IMR-90 (cell line): ENCODE data around the gene DEFB131B. TPM values are rescaled to one million over a fixed set of nuclear protein-coding genes. Genes with fewer than 3 reads are reported as not detected.

ENCODE experiments used
- ATAC-seq: fragments of 200-7000 bp; cut with Tn5 transposase; 2 replicates; pipeline ENCODE4 v1.9.1; 2020; ENCODE audit warnings: low read depth, mild to moderate bottlenecking, moderate library complexity
- BruUV-seq: library from RNA; stranded (reverse); fragments of 400-500 nt; replicated peaks from 2 replicates; lab custom pipeline; 2021; lab: Mats Ljungman, UMichigan
- CTCF ChIA-PET: fragments of 300-600 bp; formaldehyde crosslinking; extraction: SDS; loops from one replicate; lab custom pipeline; 2021; ENCODE audit warnings: antibody characterized with exemption; lab: Yijun Ruan, JAX
- POLR2A ChIA-PET: fragments of 300-600 bp; sonication (Branson Sonifier 250); formaldehyde crosslinking; loops from one replicate; lab custom pipeline; 2022; ENCODE audit warnings: antibody characterized with exemption; ENCODE audit not compliant: unreplicated experiment; lab: Charles Lee
- DNase-seq: peaks from one replicate; pipeline ENCODE4 v3.0.0; 2013
- H2AFZ ChIP-seq: replicated peaks from 2 replicates; pipeline ENCODE3; 2013; ENCODE audit warnings: low read length, mild to moderate bottlenecking; ENCODE audit not compliant: poor library complexity
- H2AK5ac ChIP-seq: 2 replicates; pipeline ENCODE4 v1.6.1; 2013; ENCODE audit warnings: low read depth, low read length, inconsistent platforms
- H2AK9ac ChIP-seq: replicated peaks from 2 replicates; pipeline ENCODE3; 2013; ENCODE audit warnings: mild to moderate bottlenecking, low read depth, low read length, moderate library complexity; ENCODE audit not compliant: poor library complexity
- H2BK120ac ChIP-seq: 2 replicates; pipeline ENCODE4 v1.6.1; 2013; ENCODE audit warnings: low read depth, low read length, inconsistent platforms
- H2BK15ac ChIP-seq: 3 replicates; pipeline ENCODE4 v1.6.1; 2013; ENCODE audit warnings: low read depth, low read length, inconsistent platforms
- H2BK20ac ChIP-seq: 2 replicates; pipeline ENCODE4 v1.6.1; 2013; ENCODE audit warnings: low read depth, mild to moderate bottlenecking, inconsistent platforms, low read length, moderate library complexity
- H2BK5ac ChIP-seq: 2 replicates; pipeline ENCODE4 v1.6.1; 2013; ENCODE audit warnings: mild to moderate bottlenecking, low read depth, low read length, inconsistent platforms; ENCODE audit not compliant: poor library complexity, severe bottlenecking
- H3K14ac ChIP-seq: replicated peaks from 2 replicates; pipeline ENCODE4 v1.6.1; 2013; ENCODE audit warnings: low read depth, low read length, inconsistent platforms
- H3K18ac ChIP-seq: 2 replicates; pipeline ENCODE4 v1.6.1; 2013; ENCODE audit warnings: low read depth, low read length, control low read depth
- H3K23ac ChIP-seq: 2 replicates; pipeline ENCODE4 v1.6.1; 2013; ENCODE audit warnings: low read depth, low read length, inconsistent platforms
- H3K27ac ChIP-seq: 2 replicates; pipeline ENCODE4 v1.5.1; 2013; ENCODE audit warnings: mild to moderate bottlenecking, control low read depth, low read length; ENCODE audit not compliant: insufficient read depth
- H3K27me3 ChIP-seq: 2 replicates; pipeline ENCODE4 v1.6.1; 2013; ENCODE audit warnings: low read length; ENCODE audit not compliant: control insufficient read depth, insufficient read depth
- H3K36me3 ChIP-seq: 2 replicates; pipeline ENCODE4 v1.6.1; 2013; ENCODE audit warnings: low read length, mixed read lengths; ENCODE audit not compliant: control insufficient read depth, insufficient read depth
- H3K4ac ChIP-seq: 2 replicates; pipeline ENCODE4 v1.6.1; 2013; ENCODE audit warnings: low read depth, low read length, inconsistent platforms
- H3K4me1 ChIP-seq: 2 replicates; pipeline ENCODE4 v1.6.1; 2013; ENCODE audit warnings: low read length, mixed read lengths; ENCODE audit not compliant: control insufficient read depth, insufficient read depth
- H3K4me2 ChIP-seq: 2 replicates; pipeline ENCODE4 v1.6.1; 2013; ENCODE audit warnings: low read depth, mild to moderate bottlenecking, control low read depth, low read length, moderate library complexity
- H3K4me3 ChIP-seq: 2 replicates; pipeline ENCODE4 v1.5.1; 2013; ENCODE audit warnings: low read depth, mild to moderate bottlenecking, control low read depth, low read length, moderate library complexity; ENCODE audit not compliant: insufficient read depth
- H3K56ac ChIP-seq: 2 replicates; pipeline ENCODE4 v1.6.1; 2013; ENCODE audit warnings: low read length, inconsistent platforms; ENCODE audit not compliant: insufficient read depth; ENCODE audit errors: extremely low read depth
- H3K79me1 ChIP-seq, 2 experiments: 2 replicates each; pipeline ENCODE4 v1.6.1; 2013; ENCODE audit warnings: low read length in 2 of 2, inconsistent platforms in 1 of 2, low read depth in 1 of 2
- H3K9ac ChIP-seq: 2 replicates; pipeline ENCODE4 v1.6.1; 2013; ENCODE audit warnings: low read depth, low read length, control low read depth
- H3K9me1 ChIP-seq: 2 replicates; pipeline ENCODE4 v1.6.1; 2013; ENCODE audit warnings: low read length, inconsistent platforms; ENCODE audit not compliant: insufficient read depth
- H3K9me3 ChIP-seq: 2 replicates; pipeline ENCODE4 v1.6.1; 2013; ENCODE audit warnings: low read length; ENCODE audit not compliant: control insufficient read depth, insufficient read depth
- H4K20me1 ChIP-seq: 2 replicates; pipeline ENCODE4 v1.6.1; 2013; ENCODE audit warnings: low read length, inconsistent platforms; ENCODE audit not compliant: insufficient read depth
- H4K5ac ChIP-seq: 2 replicates; pipeline ENCODE4 v1.6.1; 2013; ENCODE audit warnings: mild to moderate bottlenecking, low read depth, low read length, control low read depth
- H4K8ac ChIP-seq, 2 experiments: 2 replicates each; pipeline ENCODE4 v1.6.1; 2013; ENCODE audit warnings: low read depth in 2 of 2, low read length in 2 of 2, control low read depth in 1 of 2, inconsistent platforms in 1 of 2
- H4K91ac ChIP-seq: 2 replicates; pipeline ENCODE4 v1.6.1; 2013; ENCODE audit warnings: low read depth, low read length, inconsistent platforms; ENCODE audit not compliant: insufficient read depth
- BHLHE40 ChIP-seq: fragments of 150-350 bp; IDR thresholded peaks from 2 replicates; pipeline ENCODE4 v1.6.1; 2016; ENCODE audit warnings: mild to moderate bottlenecking, low read depth, low read length
- CHD1 ChIP-seq: IDR thresholded peaks from 2 replicates; pipeline ENCODE4 v1.6.1; 2012; ENCODE audit warnings: low read depth, low read length, improper control_type of control experiment
- FOS ChIP-seq: fragments of 150-350 bp; IDR thresholded peaks from 2 replicates; pipeline ENCODE4 v1.6.1; 2016; ENCODE audit warnings: low read depth, low read length
- MAZ ChIP-seq: IDR thresholded peaks from 2 replicates; pipeline ENCODE4 v1.6.1; 2012; ENCODE audit warnings: low read depth, mild to moderate bottlenecking, low read length, improper control_type of control experiment, moderate library complexity, borderline replicate concordance
- MXI1 ChIP-seq: IDR thresholded peaks from 2 replicates; pipeline ENCODE4 v1.6.1; 2012; ENCODE audit warnings: low read depth, mild to moderate bottlenecking, low read length, moderate library complexity, borderline replicate concordance
- NFE2L2 ChIP-seq: fragments of 150-350 bp; IDR thresholded peaks from 2 replicates; pipeline ENCODE4 v1.6.1; 2016; ENCODE audit warnings: low read depth, mild to moderate bottlenecking, low read length
- POLR2A ChIP-seq: IDR thresholded peaks from 2 replicates; pipeline ENCODE4 v1.6.1; 2012; ENCODE audit warnings: mild to moderate bottlenecking, low read depth, low read length
- RAD21 ChIP-seq: IDR thresholded peaks from 2 replicates; pipeline ENCODE4 v1.6.1; 2012; ENCODE audit warnings: low read length, improper control_type of control experiment
- RCOR1 ChIP-seq: IDR thresholded peaks from 2 replicates; pipeline ENCODE4 v1.6.1; 2012; ENCODE audit warnings: mild to moderate bottlenecking, low read length, improper control_type of control experiment; ENCODE audit not compliant: insufficient replicate concordance
- SMC3 ChIP-seq: fragments of 150-350 bp; IDR thresholded peaks from 2 replicates; pipeline ENCODE4 v1.6.1; 2016; ENCODE audit warnings: low read depth, mild to moderate bottlenecking, antibody characterized with exemption, low read length, moderate library complexity
- WGBS, 2 experiments: methylation state at CpG; one replicate each; pipeline versions ENCODE4 v1.1.5 to v1.1.7; 2013; ENCODE audit warnings: missing lambda C conversion rate in 2 of 2; ENCODE audit not compliant: insufficient read length in 1 of 2; ENCODE audit errors: extremely low coverage in 2 of 2; 5-methylcytosine and 5-hydroxymethylcytosine counted together
- dilution Hi-C: fragments of 300-500 bp; cut with HindIII; formaldehyde crosslinking; loops from one replicate; pipeline ENCODE4 v1.14.3; 2018; ENCODE audit warnings: low sequenced_read_pairs; ENCODE audit not compliant: unreplicated experiment
- in situ Hi-C: fragments of 300-500 bp; cut with MboI; formaldehyde crosslinking; loops from 3 replicates; pipeline ENCODE4 v1.14.3; 2019; ENCODE audit warnings: low sequenced_read_pairs, inconsistent platforms, mixed read lengths
- intact Hi-C: fragments of 100-400 bp; cut with micrococcal nuclease; formaldehyde crosslinking; loops from 2 replicates; pipeline ENCODE4 v1.10.0; 2022
- polyA plus RNA-seq, 3 experiments: library from polyadenylated mRNA; depleted of rRNA; stranded (reverse); fragments of >200 nt; gene quantifications; 2 replicates each; pipeline ENCODE4 v1.2.3, GENCODE V29; 2012; ENCODE audit warnings: low replicate concordance in 1 of 3
- total RNA-seq: library from RNA; depleted of rRNA; stranded (reverse); fragments of >200 nt; gene quantifications from 2 replicates; pipeline ENCODE4 v1.2.3, GENCODE V29; 2012

Gene DEFB131B
- total and polyA plus RNA-seq, 2 of the 4 experiments (the other 2 are of a cell fraction), result not detected

- peak; percentile 99 for ATAC-seq
- H3K23ac ChIP-seq, result peak within 1 kb of the TSS; percentile 88
- peak within 1 kb of the TSS; percentile 92 for H3K9ac ChIP-seq
- TF ChIP-seq BHLHE40, result peak; percentile 93
- TF ChIP-seq CHD1, result no peak
- no peak for TF ChIP-seq SMC3
- no peak for TF ChIP-seq RCOR1
- peak; percentile 67; the same call in 1 of the 2 replicates for TF ChIP-seq MAZ
- TF ChIP-seq FOS, result no peak
- TF ChIP-seq RAD21, result no peak
- TF ChIP-seq MXI1, result peak; percentile 58; the same call in 1 of the 2 replicates
- peak; percentile 69 for TF ChIP-seq POLR2A
- TF ChIP-seq NFE2L2, result no peak
- H3K14ac ChIP-seq, result peak within 1 kb of the TSS; percentile 93
- H3K56ac ChIP-seq, result peak within 1 kb of the TSS; percentile 99
- H3K4ac ChIP-seq, result peak within 1 kb of the TSS; percentile 94
- H3K4me2 ChIP-seq, result peak within 1 kb of the TSS; percentile 89
- H4K5ac ChIP-seq, result peak within 1 kb of the TSS; percentile 84
- no TSS peak for BruUV-seq
- H2BK15ac ChIP-seq, result peak within 1 kb of the TSS; percentile 92; the same call in 2 of the 3 replicates
- peaks cover 16% of the 10 kb centered on the region; the same call in 1 of the 2 replicates for H4K20me1 ChIP-seq
- ChIA-PET CTCF (interaction anchor here (0.5 to 1.1 kb wide), 3 partner anchors 9 to 216 kb away, joined by 3 to 4 read pairs (median 4); no protein-coding TSS in a partner anchor), POLR2A (interaction anchor here (0.6 kb wide), 1 partner anchor 905 kb away, joined by 3 read pairs; no protein-coding TSS in a partner anchor)
- intact Hi-C loops (loop anchor here (1.0 kb wide), 1 partner anchor 17 kb away; no protein-coding TSS in a partner anchor), in situ Hi-C loops (loop anchor here (10.0 kb wide), 1 partner anchor 56 kb away; no protein-coding TSS in a partner anchor), dilution Hi-C loops (no loop called here)
- H3K18ac ChIP-seq, result peak within 1 kb of the TSS; percentile 85
- peak within 1 kb of the TSS; percentile 86 for H2AK5ac ChIP-seq
- H3K79me1 ChIP-seq, result peaks cover 22 to 55% of the 10 kb centered on the region in 2 experiments; a peak in 3 of 4 replicates
- H4K91ac ChIP-seq, result peak within 1 kb of the TSS; percentile 96
- peaks cover 12% of the 10 kb centered on the region for H3K9me1 ChIP-seq
- peaks cover 4% of the 10 kb centered on the region for H3K4me1 ChIP-seq
- no peaks in the 10 kb centered on the region for H3K27me3 ChIP-seq
- H2AFZ ChIP-seq, result peak within 1 kb of the TSS; percentile 98
- peak within 1 kb of the TSS; percentile 87 for H2BK20ac ChIP-seq
- peak; percentile 92 for DNase-seq
- peak within 1 kb of the TSS; percentile 97 for H2AK9ac ChIP-seq
- H2BK120ac ChIP-seq, result peak within 1 kb of the TSS; percentile 93
- peak within 1 kb of the TSS; percentile 83 to 99 for H4K8ac ChIP-seq
- H3K27ac ChIP-seq, result peak within 1 kb of the TSS; percentile 93
- 0% methylated on average over 13 of the region's 32 CpGs; no CpG with 5 or more reads in 1 of the 2 experiments for WGBS, 2 experiments
- H2BK5ac ChIP-seq, result peak within 1 kb of the TSS; percentile 97
- no peaks in the 10 kb centered on the region for H3K9me3 ChIP-seq
- no peaks in the 10 kb centered on the region for H3K36me3 ChIP-seq
- H3K4me3 ChIP-seq, result peak within 1 kb of the TSS; percentile 79
These were observed 50.6 kb downstream of the DEFB131B start, which contains the start of gene RNF121 for GRCh38 chr11:71928737-71929443. Gene RNF121 (plus strand): TSS chr11:71929046. CDS start chr11:71929062, 16 bp downstream.
